Activated T-helper 1 cell treated with anti-CD3 and anti-CD28 coated beads, Interleukin-2, amount 50 U/mL, for 16 hours (primary cell): ENCODE data around the gene TREM2.
"Not testable (repeated sequence)": the region's sequence is repeated elsewhere in the genome, so short reads cannot be mapped to it uniquely, and the experiment has no call there.

Source experiments
- DNase-seq, 2 donors: peaks; one replicate each; pipeline ENCODE4 v3.0.0-alpha.2; 2020; ENCODE audit warnings: low read depth in 1 of 2, low spot score in 1 of 2

TREM2 gene

GRCh38 chr6:41155132-41155805 lies 7.6 kb downstream of the TREM2 start:
- DNase-seq, result no peak

- DNase-seq, result no peak
Observed at GRCh38 chr6:41153992-41154625, 8.8 kb downstream of the TREM2 start, which contains the start of gene TREML1. TSS of gene TREML1 (minus strand) at chr6:41154347. CDS start at chr6:41154288, 59 bp downstream.

- DNase-seq, result no peak
Observed at GRCh38 chr6:41153451-41153850, 9.5 kb downstream of the TREM2 start.

- no peak for DNase-seq
Observed at GRCh38 chr6:41150671-41151070, 12.2 kb downstream of the TREM2 start.

GRCh38 chr6:41147917-41148316 lies 15.0 kb downstream of the TREM2 start:
- DNase-seq, result no peak

GRCh38 chr6:41136911-41137310 lies 26.0 kb downstream of the TREM2 start:
- DNase-seq, result no peak

GRCh38 chr6:41135062-41135832 lies 27.7 kb downstream of the TREM2 start:
- no peak for DNase-seq

- DNase-seq, result no peak
Observed at GRCh38 chr6:41132254-41132653, 30.7 kb downstream of the TREM2 start.

GRCh38 chr6:41125282-41125681 lies 37.6 kb downstream of the TREM2 start:
- DNase-seq, result no peak

GRCh38 chr6:41122918-41123317 lies 40.0 kb downstream of the TREM2 start:
- no peak for DNase-seq

- DNase-seq, result no peak
Observed at GRCh38 chr6:41122373-41122772, 40.5 kb downstream of the TREM2 start.

- no peak for DNase-seq
Observed at GRCh38 chr6:41120058-41120457, 42.9 kb downstream of the TREM2 start.

- DNase-seq, result no peak
Observed at GRCh38 chr6:41119508-41119907, 43.4 kb downstream of the TREM2 start.

GRCh38 chr6:41115027-41115426 lies 47.9 kb downstream of the TREM2 start:
- DNase-seq, result not testable (repeated sequence)

GRCh38 chr6:41111017-41111416 lies 51.9 kb downstream of the TREM2 start:
- no peak for DNase-seq
